Natural killer cell (primary cell): Measurements from ENCODE around the gene USP11. TPM values are rescaled to one million over a fixed set of nuclear protein-coding genes. Genes with fewer than 3 reads are reported as not detected.

Experiments used
- ATAC-seq, 3 donors: fragments of 150-1000 bp in 2 of 3; fragments of 200-7000 bp in 1 of 3; cut with Tn5 transposase; 1 replicate in 1 of 3; 2 replicates in 2 of 3; pipeline ENCODE4 v1.10.0; 2021; ENCODE audit warnings: mild to moderate bottlenecking in 2 of 3, moderate library complexity in 2 of 3
- DNase-seq, 2 donors: peaks; one replicate each; pipeline versions ENCODE4 v3.0.0 to v3.0.0-alpha.2; 2013 to 2021; ENCODE audit warnings: mixed read lengths in 1 of 2
- H3K27ac ChIP-seq: one replicate; pipeline ENCODE4 v1.5.1; 2013; ENCODE audit warnings: mild to moderate bottlenecking, low read length
- H3K27me3 ChIP-seq: one replicate; pipeline ENCODE4 v1.6.1; 2013; ENCODE audit warnings: low read length; ENCODE audit not compliant: control insufficient read depth, insufficient read depth
- H3K36me3 ChIP-seq: one replicate; pipeline ENCODE4 v1.6.1; 2013; ENCODE audit warnings: low read length; ENCODE audit not compliant: control insufficient read depth, insufficient read depth
- H3K4me1 ChIP-seq: one replicate; pipeline ENCODE4 v1.6.1; 2013; ENCODE audit warnings: low read length; ENCODE audit not compliant: control insufficient read depth, insufficient read depth
- H3K4me3 ChIP-seq: one replicate; pipeline ENCODE4 v1.5.1; 2013; ENCODE audit warnings: low read length
- H3K9me3 ChIP-seq: one replicate; pipeline ENCODE4 v1.6.1; 2013; ENCODE audit warnings: low read length; ENCODE audit not compliant: control insufficient read depth, insufficient read depth
- H3K27ac Mint-ChIP-seq, 2 donors: one replicate each; pipeline ENCODE4 v1.8.0; 2022; ENCODE audit warnings: mild to moderate bottlenecking in 2 of 2, mixed read lengths in 2 of 2, moderate library complexity in 1 of 2
- H3K27me3 Mint-ChIP-seq, 2 donors: one replicate each; pipeline ENCODE4 v1.8.0; 2022; ENCODE audit warnings: low read depth in 2 of 2, mixed read lengths in 2 of 2
- H3K36me3 Mint-ChIP-seq: one replicate; pipeline ENCODE4 v1.8.0; 2022; ENCODE audit warnings: mixed read lengths
- H3K4me1 Mint-ChIP-seq, 2 donors: one replicate each; pipeline ENCODE4 v1.8.0; 2022; ENCODE audit warnings: mixed read lengths in 2 of 2
- H3K4me3 Mint-ChIP-seq: one replicate; pipeline ENCODE4 v1.8.0; 2022; ENCODE audit warnings: mild to moderate bottlenecking, moderate library complexity, mixed read lengths
- H3K9me3 Mint-ChIP-seq, 2 donors: one replicate each; pipeline ENCODE4 v1.8.0; 2022; ENCODE audit warnings: mixed read lengths in 2 of 2
- WGBS: methylation state at CpG from one replicate; pipeline ENCODE4 v1.1.7; 2013; ENCODE audit warnings: missing lambda C conversion rate; ENCODE audit not compliant: insufficient coverage; 5-methylcytosine and 5-hydroxymethylcytosine counted together
- intact Hi-C: fragments of 100-400 bp; cut with micrococcal nuclease; formaldehyde crosslinking; loops from one replicate; pipeline ENCODE4 v1.14.2; 2022
- total RNA-seq, 4 donors: library from RNA; stranded (reverse); fragments of 120-200 nt in 1 of 4; gene quantifications; one replicate each; pipeline versions ENCODE4 v1.2.3 to v1.2.4, GENCODE V29; 2013 to 2022
- TF ChIP-seq, protein P1 (sequence below): fragments of 200-600 bp; IDR thresholded peaks from one replicate; pipeline ENCODE4 v1.8.0; 2022; ENCODE audit warnings: antibody characterized with exemption

Gene USP11
- total RNA-seq, 3 donors from 2014 or later (not counting 1 experiment from before 2014, with no cell fraction given), result 107 to 131 (median 108) TPM

DNA sequence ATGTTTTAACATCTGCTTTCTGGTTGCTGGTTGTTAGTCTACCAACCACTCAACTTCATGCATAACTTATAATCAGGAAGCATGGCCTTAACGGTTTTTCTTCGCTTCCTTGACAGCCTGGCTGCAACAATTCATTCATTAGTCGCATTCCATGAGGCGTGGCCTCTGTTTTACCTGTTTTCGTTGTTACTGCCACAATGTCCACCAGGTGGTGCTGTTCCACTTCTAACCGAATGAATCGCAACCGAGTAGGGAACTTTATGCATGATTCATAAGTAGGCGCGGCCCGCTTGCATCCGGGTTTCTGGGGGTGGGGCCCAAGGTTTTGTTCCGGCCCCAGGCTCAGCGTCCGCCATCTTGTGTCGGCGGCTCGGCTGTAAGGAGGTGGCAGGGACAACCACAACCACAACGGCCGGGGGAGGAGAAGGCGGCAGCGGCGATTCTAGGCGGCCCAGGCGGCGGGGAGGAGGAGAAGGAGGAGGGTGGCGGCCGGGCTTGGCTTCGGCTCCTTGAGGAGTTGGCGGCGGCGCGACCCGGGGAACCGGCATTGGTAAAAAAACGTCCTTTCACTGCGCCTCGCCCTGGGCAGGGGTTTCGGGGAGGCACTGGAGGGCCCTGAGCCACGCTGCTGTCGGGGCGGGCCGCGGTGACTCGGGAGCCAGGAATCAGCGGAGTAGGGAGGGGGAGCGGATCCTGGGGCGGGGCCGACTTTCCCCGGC is 39.2 kb upstream of the USP11 start, which contains the start of gene UBA1:
Gene UBA1, plus strand, starts transcription at position 355 of the 719 bp plus-strand sequence. CDS start 4,974 bp downstream, outside the sequence.
- DNase-seq (peak; percentile 84 to 96), ATAC-seq (peak; percentile 76 to 90 (median 84))
- peak within 1 kb of the TSS; percentile 98 for H3K4me3 ChIP-seq
- no peaks in the 10 kb centered on the region for H3K27me3 Mint-ChIP-seq
- no peaks in the 10 kb centered on the region for H3K36me3 ChIP-seq
- H3K27ac ChIP-seq, result peak within 1 kb of the TSS; percentile 93
- no peaks in the 10 kb centered on the region for H3K9me3 Mint-ChIP-seq
- H3K27me3 ChIP-seq, result no peaks in the 10 kb centered on the region
- peaks cover 51 to 54% of the 10 kb centered on the region in 2 donors for H3K4me1 Mint-ChIP-seq
- peak within 1 kb of the TSS; percentile 98 for H3K4me3 Mint-ChIP-seq
- H3K27ac Mint-ChIP-seq, result peak within 1 kb of the TSS; percentile 93 to 98
- no peaks in the 10 kb centered on the region for H3K36me3 Mint-ChIP-seq
- no peaks in the 10 kb centered on the region for H3K9me3 ChIP-seq
- WGBS, result under 1% methylated on average over 50 of the region's 50 CpGs
- intact Hi-C loops, result loop anchor here (1.0 to 10.0 kb wide), 7 partner anchors 24 to 829 kb away; partner anchors contain the start of gene ZNF81
- peaks cover 70% of the 10 kb centered on the region for H3K4me1 ChIP-seq
- TF ChIP-seq, protein P1, sequence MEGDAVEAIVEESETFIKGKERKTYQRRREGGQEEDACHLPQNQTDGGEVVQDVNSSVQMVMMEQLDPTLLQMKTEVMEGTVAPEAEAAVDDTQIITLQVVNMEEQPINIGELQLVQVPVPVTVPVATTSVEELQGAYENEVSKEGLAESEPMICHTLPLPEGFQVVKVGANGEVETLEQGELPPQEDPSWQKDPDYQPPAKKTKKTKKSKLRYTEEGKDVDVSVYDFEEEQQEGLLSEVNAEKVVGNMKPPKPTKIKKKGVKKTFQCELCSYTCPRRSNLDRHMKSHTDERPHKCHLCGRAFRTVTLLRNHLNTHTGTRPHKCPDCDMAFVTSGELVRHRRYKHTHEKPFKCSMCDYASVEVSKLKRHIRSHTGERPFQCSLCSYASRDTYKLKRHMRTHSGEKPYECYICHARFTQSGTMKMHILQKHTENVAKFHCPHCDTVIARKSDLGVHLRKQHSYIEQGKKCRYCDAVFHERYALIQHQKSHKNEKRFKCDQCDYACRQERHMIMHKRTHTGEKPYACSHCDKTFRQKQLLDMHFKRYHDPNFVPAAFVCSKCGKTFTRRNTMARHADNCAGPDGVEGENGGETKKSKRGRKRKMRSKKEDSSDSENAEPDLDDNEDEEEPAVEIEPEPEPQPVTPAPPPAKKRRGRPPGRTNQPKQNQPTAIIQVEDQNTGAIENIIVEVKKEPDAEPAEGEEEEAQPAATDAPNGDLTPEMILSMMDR, result peak; percentile 59

DNA sequence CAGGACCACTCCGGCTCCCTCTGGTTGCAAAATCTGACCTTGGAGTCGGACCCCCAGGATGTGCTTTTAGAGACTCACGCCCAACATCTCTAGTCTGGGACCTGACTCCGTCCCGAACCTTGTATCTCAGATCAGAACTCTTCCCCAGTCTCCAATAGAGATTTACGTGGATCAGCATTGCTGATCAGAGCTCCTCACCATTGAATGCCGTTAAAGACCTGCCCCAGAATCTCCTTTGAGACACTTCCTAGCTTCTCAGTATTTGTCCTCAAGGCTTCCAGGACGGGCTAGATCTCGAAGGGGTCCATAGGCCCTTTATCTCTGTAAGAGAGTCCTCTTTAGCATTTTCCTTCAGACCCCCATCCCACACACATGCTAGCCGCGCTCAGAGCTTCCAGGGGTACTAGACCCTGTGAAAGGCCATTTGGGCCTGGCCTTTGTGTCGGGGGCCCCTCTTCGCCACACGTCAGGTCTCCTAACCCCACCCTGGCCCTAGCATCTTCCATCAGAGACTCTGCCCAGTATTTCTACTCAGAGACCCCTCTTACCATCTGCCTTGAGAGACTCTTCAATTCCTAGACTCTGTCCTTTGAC is 38.5 kb upstream of the USP11 start:
- peaks cover 54 to 58% of the 10 kb centered on the region in 2 donors for H3K4me1 Mint-ChIP-seq
- ATAC-seq, result no peak
- DNase-seq, result no peak
- H3K36me3 Mint-ChIP-seq, result no peaks in the 10 kb centered on the region
- H3K27ac ChIP-seq, result peak overlapping the region; percentile 93
- WGBS, result 12% methylated on average over 14 of the region's 14 CpGs
- H3K4me3 ChIP-seq, result peak overlapping the region; percentile 98
- no peaks in the 10 kb centered on the region for H3K27me3 ChIP-seq
- no peaks in the 10 kb centered on the region for H3K9me3 ChIP-seq
- no peaks in the 10 kb centered on the region for H3K9me3 Mint-ChIP-seq
- TF ChIP-seq, protein P1, result no peak
- peak overlapping the region; percentile 93 to 98 for H3K27ac Mint-ChIP-seq
- H3K27me3 Mint-ChIP-seq, result no peaks in the 10 kb centered on the region
- peaks cover 70% of the 10 kb centered on the region for H3K4me1 ChIP-seq
- intact Hi-C loops, result loop anchor here (5.0 to 10.0 kb wide), 3 partner anchors 168 to 828 kb away; partner anchors contain the start of gene ZNF81
- H3K4me3 Mint-ChIP-seq, result peak overlapping the region; percentile 98
- H3K36me3 ChIP-seq, result peaks cover 7% of the 10 kb centered on the region

GRCh38 chrX:47196098-47196497 is 36.7 kb upstream of the USP11 start:
- intact Hi-C loops, result loop anchor here (10.0 kb wide), 1 partner anchor 639 kb away; the partner anchor contains the start of gene ZNF81
- 71% methylated on average over 3 of the region's 3 CpGs for WGBS
- Histone ChIP-seq H3K27me3 (no peaks in the 10 kb centered on the region), H3K4me1 (peaks cover 61% of the 10 kb centered on the region), H3K36me3 (peaks cover 21% of the 10 kb centered on the region), H3K4me3 (no peak overlapping the region), H3K9me3 (no peaks in the 10 kb centered on the region), H3K27ac (no peak overlapping the region)
- Mint-ChIP-seq H3K27ac (peak overlapping the region; percentile 93 to 98), H3K27me3 (no peaks in the 10 kb centered on the region), H3K36me3 (peaks cover 2% of the 10 kb centered on the region), H3K4me3 (peak overlapping the region; percentile 98), H3K4me1 (peaks cover 46 to 51% of the 10 kb centered on the region in 2 donors), H3K9me3 (no peaks in the 10 kb centered on the region)
- TF ChIP-seq, protein P1, result no peak
- no peak for ATAC-seq
- DNase-seq, result no peak
